ENCODE data around the gene MCFD2. TPM values are rescaled to one million over a fixed set of nuclear protein-coding genes. Genes with fewer than 3 reads are reported as not detected.

The MCFD2 gene
- total RNA-seq, 1 donor from 2014 or later = 82.3 TPM

- Histone ChIP-seq H3K36me3 (no peaks in the 10 kb centered on the region), H3K27me3 (ENCODE audit: low read depth) (no peaks in the 10 kb centered on the region), H3K9me3 (peaks cover 14% of the 10 kb centered on the region), H3K27ac (no peak overlapping the region), H3K4me1 (peaks cover 13% of the 10 kb centered on the region), H3K4me3 (no peak overlapping the region)
- TF ChIP-seq, protein P1, sequence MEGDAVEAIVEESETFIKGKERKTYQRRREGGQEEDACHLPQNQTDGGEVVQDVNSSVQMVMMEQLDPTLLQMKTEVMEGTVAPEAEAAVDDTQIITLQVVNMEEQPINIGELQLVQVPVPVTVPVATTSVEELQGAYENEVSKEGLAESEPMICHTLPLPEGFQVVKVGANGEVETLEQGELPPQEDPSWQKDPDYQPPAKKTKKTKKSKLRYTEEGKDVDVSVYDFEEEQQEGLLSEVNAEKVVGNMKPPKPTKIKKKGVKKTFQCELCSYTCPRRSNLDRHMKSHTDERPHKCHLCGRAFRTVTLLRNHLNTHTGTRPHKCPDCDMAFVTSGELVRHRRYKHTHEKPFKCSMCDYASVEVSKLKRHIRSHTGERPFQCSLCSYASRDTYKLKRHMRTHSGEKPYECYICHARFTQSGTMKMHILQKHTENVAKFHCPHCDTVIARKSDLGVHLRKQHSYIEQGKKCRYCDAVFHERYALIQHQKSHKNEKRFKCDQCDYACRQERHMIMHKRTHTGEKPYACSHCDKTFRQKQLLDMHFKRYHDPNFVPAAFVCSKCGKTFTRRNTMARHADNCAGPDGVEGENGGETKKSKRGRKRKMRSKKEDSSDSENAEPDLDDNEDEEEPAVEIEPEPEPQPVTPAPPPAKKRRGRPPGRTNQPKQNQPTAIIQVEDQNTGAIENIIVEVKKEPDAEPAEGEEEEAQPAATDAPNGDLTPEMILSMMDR (IDR thresholded peaks at IDR 0.05) = no peak
- ATAC-seq (no peak), DNase-seq (no peak)
- intact Hi-C loops (cut with DNase I) = no loop called here
These were observed 53.7 kb downstream of the MCFD2 start for GRCh38 chr2:46861916-46862315.

- intact Hi-C loops (cut with DNase I) = no loop called here
These were observed 56.1 kb downstream of the MCFD2 start for GRCh38 chr2:46859482-46859881.

GRCh38 chr2:46858702-46859090 lies 56.9 kb downstream of the MCFD2 start:
- TF ChIP-seq, protein P1 (IDR thresholded peaks at IDR 0.05) = no peak
- no peak for ATAC-seq

More at GRCh38 chr2:46859482-46859881, 56.1 kb downstream of the MCFD2 start:
- DNase-seq (no peak), ATAC-seq (no peak)
- H3K27ac ChIP-seq = no peak overlapping the region
- peaks cover 4% of the 10 kb centered on the region for H3K9me3 ChIP-seq
- H3K27me3 ChIP-seq (ENCODE audit: low read depth) = no peaks in the 10 kb centered on the region
- H3K36me3 ChIP-seq = no peaks in the 10 kb centered on the region
- TF ChIP-seq, protein P1 (IDR thresholded peaks at IDR 0.05) = no peak
- no peak overlapping the region for H3K4me3 ChIP-seq
- peaks cover 14% of the 10 kb centered on the region for H3K4me1 ChIP-seq

DNA sequence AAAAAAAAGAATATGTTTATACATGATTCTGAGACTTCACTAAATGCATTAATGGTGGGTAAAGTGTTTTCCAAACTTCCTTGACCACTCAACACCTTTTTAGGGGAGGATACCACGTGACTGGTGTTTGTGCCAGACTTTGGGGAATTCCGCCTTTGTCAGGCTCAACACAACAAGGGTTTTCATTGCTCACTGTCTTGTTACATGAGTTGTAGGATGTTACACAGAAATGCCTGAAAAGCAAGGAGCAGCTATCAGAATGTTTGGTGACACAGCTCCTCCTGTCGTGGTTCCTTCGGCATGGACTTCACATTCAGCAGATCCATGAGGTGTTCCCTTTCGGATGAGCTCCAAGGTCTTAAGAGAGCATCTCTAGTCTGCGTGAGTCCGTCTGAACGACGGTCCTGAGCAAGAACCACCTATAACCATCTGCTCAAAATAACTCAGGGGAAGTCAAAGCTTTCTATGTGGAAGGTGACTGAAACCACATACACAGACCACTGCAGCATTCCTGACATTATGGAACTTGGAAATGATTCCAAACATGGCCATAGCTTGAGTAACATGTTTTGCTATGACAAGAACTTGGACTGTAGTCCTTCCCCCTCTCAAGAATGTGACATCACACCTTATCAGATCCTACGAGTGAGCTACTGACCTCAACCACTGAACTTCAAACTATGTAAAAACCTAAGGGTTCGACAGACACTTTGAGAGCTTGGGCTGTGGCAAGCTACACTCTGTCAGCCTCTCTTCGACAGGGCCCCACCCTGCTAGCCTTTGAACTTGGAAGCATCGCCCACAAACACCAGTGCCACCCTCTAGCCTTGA lies 57.5 kb downstream of the MCFD2 start:
- TF ChIP-seq, protein P1 (IDR thresholded peaks at IDR 0.05) = no peak
- DNase-seq (no peak), ATAC-seq (peak in 1 of 2 donors; percentile 63)
- no peak overlapping the region for H3K27ac ChIP-seq
- H3K4me3 ChIP-seq = no peak overlapping the region
- no peaks in the 10 kb centered on the region for H3K36me3 ChIP-seq
- H3K27me3 ChIP-seq (ENCODE audit: low read depth) = no peaks in the 10 kb centered on the region
- no peaks in the 10 kb centered on the region for H3K9me3 ChIP-seq
- intact Hi-C loops (cut with DNase I) = no loop called here
- H3K4me1 ChIP-seq = peaks cover 25% of the 10 kb centered on the region

More at GRCh38 chr2:46858702-46859090, 56.9 kb downstream of the MCFD2 start:
- no peak for DNase-seq
- Histone ChIP-seq H3K4me1 (peaks cover 22% of the 10 kb centered on the region), H3K9me3 (no peaks in the 10 kb centered on the region), H3K27ac (no peak overlapping the region), H3K27me3 (ENCODE audit: low read depth) (no peaks in the 10 kb centered on the region), H3K4me3 (no peak overlapping the region), H3K36me3 (no peaks in the 10 kb centered on the region)
- intact Hi-C loops (cut with DNase I) = no loop called here

DNA sequence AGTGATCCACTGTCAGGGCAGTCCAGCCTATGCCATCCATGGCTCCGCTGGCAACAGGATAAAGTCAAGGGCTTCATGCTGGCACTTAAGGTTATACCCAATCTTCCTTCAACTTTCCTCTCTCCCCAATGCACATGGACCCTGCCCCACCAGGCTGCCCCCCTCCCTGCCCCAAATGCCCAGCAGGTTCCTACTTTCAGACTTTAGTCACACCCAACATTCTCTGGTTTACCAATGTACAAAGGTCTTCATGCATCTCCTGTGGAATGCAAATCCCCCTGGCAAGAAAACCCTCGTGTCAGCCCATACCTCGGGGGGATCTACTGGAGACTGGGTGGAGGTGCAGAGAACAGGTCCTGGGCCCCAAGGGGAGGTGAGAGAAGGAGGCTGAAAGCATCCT lies 59.3 kb downstream of the MCFD2 start:
- Histone ChIP-seq H3K4me1 (peaks cover 25% of the 10 kb centered on the region), H3K9me3 (no peaks in the 10 kb centered on the region), H3K27ac (peak overlapping the region; percentile 60), H3K36me3 (no peaks in the 10 kb centered on the region), H3K27me3 (ENCODE audit: low read depth) (no peaks in the 10 kb centered on the region), H3K4me3 (no peak overlapping the region)
- TF ChIP-seq, protein P1 (IDR thresholded peaks at IDR 0.05) = no peak
- intact Hi-C loops (cut with DNase I) = no loop called here
- no peak for DNase-seq
- ATAC-seq = no peak

Measured in lower lobe of right lung (tissue), 2 donors.